Neutrophil (primary cell): Measurements from ENCODE around the gene RHOU.

ENCODE experiments used
- H3K27ac ChIP-seq: fragments of 200-600 bp; sonication (generic); 2 replicates; pipeline ENCODE4 v1.5.1; 2016; ENCODE audit warnings: mild to moderate bottlenecking, moderate library complexity
- H3K27me3 ChIP-seq: fragments of 200-600 bp; sonication (generic); 2 replicates; pipeline ENCODE4 v1.6.0; 2016; ENCODE audit warnings: mild to moderate bottlenecking
- H3K36me3 ChIP-seq: fragments of 200-600 bp; sonication (generic); 2 replicates; pipeline ENCODE4 v1.5.1; 2017
- H3K4me1 ChIP-seq, 2 experiments: fragments of 200-600 bp in 1 of 2; sonication (generic) in 1 of 2; 1 replicate in 1 of 2; 2 replicates in 1 of 2; pipeline versions ENCODE4 v1.5.1 to v1.6.1; 2013 to 2016; ENCODE audit warnings: low read depth in 1 of 2, low read length in 1 of 2, mild to moderate bottlenecking in 1 of 2, moderate library complexity in 1 of 2; ENCODE audit not compliant: control insufficient read depth in 1 of 2, insufficient read depth in 1 of 2
- H3K4me3 ChIP-seq, 2 experiments: fragments of 200-600 bp in 1 of 2; sonication (generic) in 1 of 2; 1 replicate in 1 of 2; 2 replicates in 1 of 2; pipeline ENCODE4 v1.5.1; 2013 to 2016; ENCODE audit warnings: low read depth in 1 of 2, low read length in 1 of 2, mild to moderate bottlenecking in 1 of 2, moderate library complexity in 1 of 2
- H3K9me3 ChIP-seq: fragments of 200-600 bp; sonication (generic); 2 replicates; pipeline ENCODE4 v1.5.1; 2016
- TF ChIP-seq, protein P1 (sequence below): fragments of 200-600 bp; sonication (generic); IDR thresholded peaks from 2 replicates; pipeline ENCODE4 v1.5.1; 2016; ENCODE audit warnings: antibody characterized with exemption

Gene RHOU

DNA sequence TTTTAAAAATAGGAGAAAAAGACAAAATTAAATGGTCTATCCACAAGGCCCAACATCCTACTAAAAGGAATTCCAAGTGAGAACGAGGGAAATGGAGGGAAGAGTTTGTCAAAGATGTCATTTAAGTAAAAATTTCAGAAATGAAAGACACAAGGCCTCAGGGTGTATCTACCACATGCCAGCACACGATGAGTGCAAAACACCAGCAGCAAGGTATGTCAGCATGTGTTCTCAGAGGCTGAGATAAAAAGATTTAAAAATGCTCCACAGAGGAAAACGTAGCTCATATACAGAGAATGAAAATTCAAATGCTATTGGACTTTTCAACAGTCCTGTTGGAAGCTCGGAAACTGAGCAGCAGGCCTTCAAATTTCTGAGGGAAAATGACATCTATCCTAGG, 42.0 kb downstream of the RHOU start:
- no peaks in the 10 kb centered on the region for H3K27me3 ChIP-seq
- TF ChIP-seq, protein P1, sequence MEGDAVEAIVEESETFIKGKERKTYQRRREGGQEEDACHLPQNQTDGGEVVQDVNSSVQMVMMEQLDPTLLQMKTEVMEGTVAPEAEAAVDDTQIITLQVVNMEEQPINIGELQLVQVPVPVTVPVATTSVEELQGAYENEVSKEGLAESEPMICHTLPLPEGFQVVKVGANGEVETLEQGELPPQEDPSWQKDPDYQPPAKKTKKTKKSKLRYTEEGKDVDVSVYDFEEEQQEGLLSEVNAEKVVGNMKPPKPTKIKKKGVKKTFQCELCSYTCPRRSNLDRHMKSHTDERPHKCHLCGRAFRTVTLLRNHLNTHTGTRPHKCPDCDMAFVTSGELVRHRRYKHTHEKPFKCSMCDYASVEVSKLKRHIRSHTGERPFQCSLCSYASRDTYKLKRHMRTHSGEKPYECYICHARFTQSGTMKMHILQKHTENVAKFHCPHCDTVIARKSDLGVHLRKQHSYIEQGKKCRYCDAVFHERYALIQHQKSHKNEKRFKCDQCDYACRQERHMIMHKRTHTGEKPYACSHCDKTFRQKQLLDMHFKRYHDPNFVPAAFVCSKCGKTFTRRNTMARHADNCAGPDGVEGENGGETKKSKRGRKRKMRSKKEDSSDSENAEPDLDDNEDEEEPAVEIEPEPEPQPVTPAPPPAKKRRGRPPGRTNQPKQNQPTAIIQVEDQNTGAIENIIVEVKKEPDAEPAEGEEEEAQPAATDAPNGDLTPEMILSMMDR, result no peak

GRCh38 chr1:228778026-228778425, 42.7 kb downstream of the RHOU start:
- H3K27ac ChIP-seq, result no peak overlapping the region
- H3K9me3 ChIP-seq, result no peaks in the 10 kb centered on the region
- H3K27me3 ChIP-seq, result no peaks in the 10 kb centered on the region
- no peak overlapping the region for H3K4me3 ChIP-seq
- TF ChIP-seq, protein P1, result no peak
- peaks cover 7 to 11% of the 10 kb centered on the region in 2 experiments for H3K4me1 ChIP-seq
- no peaks in the 10 kb centered on the region for H3K36me3 ChIP-seq

More for the DNA sequence above, 42.0 kb downstream of the RHOU start:
- H3K4me1 ChIP-seq, result peaks cover 7 to 11% of the 10 kb centered on the region in 2 experiments
- no peaks in the 10 kb centered on the region for H3K9me3 ChIP-seq
- no peaks in the 10 kb centered on the region for H3K36me3 ChIP-seq
- no peak overlapping the region for H3K4me3 ChIP-seq
- no peak overlapping the region for H3K27ac ChIP-seq

DNA sequence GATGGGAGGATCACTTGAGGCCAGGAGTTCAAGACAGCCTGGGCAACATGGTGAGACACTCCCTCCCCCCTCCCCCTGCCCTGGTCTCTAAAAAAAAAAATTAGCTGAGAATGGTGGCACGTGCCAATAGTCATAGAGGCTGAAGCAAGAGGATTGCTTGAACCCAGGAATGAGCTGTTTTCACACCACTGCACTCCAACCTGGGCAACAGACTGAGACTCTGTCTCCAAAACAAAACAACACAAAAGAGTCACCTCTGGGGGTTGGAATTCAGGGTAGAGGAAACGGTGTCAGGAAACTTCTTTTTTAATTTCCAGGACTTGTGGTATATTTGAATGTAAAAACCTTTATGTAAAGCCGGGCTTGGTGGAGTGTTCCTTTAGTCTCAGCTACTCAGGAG, 43.2 kb downstream of the RHOU start:
- H3K27ac ChIP-seq, result no peak overlapping the region
- H3K4me1 ChIP-seq, result peaks cover 7 to 11% of the 10 kb centered on the region in 2 experiments
- H3K4me3 ChIP-seq, result no peak overlapping the region
- no peaks in the 10 kb centered on the region for H3K36me3 ChIP-seq
- TF ChIP-seq, protein P1, result no peak
- H3K9me3 ChIP-seq, result no peaks in the 10 kb centered on the region
- H3K27me3 ChIP-seq, result no peaks in the 10 kb centered on the region

DNA sequence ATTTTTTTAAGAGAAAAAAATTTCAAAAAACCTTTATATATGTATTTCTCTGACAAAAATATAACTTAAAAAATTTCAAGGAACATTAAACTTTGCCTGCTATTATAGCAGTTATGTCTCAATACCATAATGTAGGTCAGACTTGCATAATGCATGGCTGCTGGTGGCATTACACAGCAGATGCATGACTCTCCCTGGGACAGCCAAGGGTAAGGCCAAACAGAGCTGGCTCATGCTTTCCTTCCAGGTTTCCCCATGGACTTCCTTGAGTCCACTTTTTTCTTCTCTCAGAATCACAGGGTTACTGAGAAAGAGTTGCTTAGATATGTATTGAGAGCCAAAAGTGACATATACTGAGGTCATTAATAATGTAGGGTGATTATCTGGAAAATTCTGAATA, 43.7 kb downstream of the RHOU start:
- Histone ChIP-seq H3K36me3 (no peaks in the 10 kb centered on the region), H3K27ac (no peak overlapping the region), H3K4me1 (peaks cover 7 to 11% of the 10 kb centered on the region in 2 experiments), H3K27me3 (no peaks in the 10 kb centered on the region), H3K9me3 (no peaks in the 10 kb centered on the region), H3K4me3 (no peak overlapping the region)
- TF ChIP-seq, protein P1, result no peak

GRCh38 chr1:228781161-228781808, 46.0 kb downstream of the RHOU start:
- Histone ChIP-seq H3K27me3 (no peaks in the 10 kb centered on the region), H3K27ac (no peak overlapping the region), H3K9me3 (no peaks in the 10 kb centered on the region), H3K4me1 (peaks cover 7 to 11% of the 10 kb centered on the region in 2 experiments), H3K4me3 (no peak overlapping the region), H3K36me3 (no peaks in the 10 kb centered on the region)
- TF ChIP-seq, protein P1, result no peak
